GM18520 (cell line): ENCODE data around the gene POLN.

Experiments used
- ATAC-seq: cut with Tn5 transposase; IDR thresholded peaks from one replicate; pipeline ENCODE4 v1.9.1; 2021; ENCODE audit not compliant: unreplicated experiment

Gene POLN

DNA sequence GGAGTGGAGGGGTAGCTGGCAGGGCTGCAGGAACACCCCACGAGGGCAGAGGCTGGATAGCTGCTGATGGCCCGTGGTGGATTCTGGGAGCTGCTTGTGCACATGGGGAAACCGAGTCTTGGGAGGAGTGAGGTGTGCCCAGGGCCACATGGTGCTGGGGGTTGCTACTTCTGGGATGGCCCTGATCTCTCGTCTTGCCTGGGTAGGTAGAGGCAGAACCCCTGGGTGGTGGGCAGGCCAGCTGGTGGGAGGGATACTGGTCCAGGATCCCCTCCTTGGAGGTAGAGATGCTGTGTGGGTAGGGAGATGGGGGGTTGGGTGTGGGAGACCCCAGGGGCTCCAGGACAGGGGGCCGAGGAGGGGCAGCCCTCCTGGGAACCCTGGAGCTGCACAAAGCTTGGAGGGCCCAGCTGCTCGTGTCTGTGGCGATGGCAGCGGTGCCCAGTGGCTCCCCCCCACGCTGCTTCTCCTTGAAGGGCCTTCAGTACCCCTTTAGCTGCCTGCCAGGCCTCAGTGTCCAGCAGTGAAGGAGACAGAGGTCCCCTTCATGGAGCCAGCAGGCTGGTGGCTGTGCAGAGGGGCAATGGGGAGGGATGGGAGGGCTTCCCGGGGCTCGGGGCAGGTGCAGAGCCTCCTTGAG lies 179.6 kb downstream of the POLN start:
- ATAC-seq = no peak

DNA sequence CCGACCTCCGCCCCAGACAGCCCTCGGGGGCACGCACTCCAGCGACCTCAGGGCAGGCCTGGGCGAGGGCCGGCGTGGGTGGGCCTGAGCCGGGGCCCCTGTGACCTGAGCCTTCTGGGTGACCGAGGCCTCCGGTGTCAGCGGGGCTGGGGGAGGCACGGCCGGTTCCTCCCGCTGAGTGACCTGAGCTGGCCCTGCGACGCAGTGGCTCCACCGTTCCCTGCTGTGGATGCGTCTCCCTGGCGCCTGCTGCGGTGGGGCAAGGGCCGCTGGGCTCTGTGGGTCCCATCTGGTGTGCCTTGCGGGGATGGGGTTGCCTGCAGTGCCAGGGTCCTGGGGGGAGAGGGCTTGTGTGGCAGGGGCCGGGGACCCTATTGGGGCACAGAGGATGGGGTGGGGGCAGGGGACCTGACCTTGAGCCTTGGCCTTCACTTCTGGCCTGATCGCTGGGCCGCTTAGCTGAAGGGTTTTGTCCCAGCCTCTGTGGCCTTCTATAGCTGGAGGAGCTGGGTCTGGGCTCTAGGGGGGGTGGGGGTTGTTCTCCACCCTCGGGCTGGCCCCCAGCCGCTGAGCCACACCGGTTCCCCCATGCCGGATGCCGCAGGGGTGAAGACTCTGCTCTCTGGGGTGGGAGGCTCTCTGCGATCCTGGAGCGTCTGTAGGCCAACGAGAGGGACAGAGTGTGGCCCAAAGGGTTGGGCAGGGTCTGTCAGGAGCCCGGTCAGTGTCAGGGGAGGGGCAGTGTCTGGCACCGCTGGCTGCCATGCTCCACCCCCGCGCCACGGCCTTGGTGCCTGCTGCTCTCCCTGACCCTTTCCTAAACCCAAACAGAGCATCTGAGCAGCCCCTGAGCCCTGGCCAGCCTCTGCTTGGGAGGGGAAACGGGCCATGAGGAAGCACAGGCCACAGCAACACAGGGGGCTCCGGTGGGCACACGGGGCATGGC lies 180.5 kb downstream of the POLN start:
- no peak for ATAC-seq

GRCh38 chr4:2060611-2061185 lies 181.2 kb downstream of the POLN start:
- ATAC-seq = no peak

DNA sequence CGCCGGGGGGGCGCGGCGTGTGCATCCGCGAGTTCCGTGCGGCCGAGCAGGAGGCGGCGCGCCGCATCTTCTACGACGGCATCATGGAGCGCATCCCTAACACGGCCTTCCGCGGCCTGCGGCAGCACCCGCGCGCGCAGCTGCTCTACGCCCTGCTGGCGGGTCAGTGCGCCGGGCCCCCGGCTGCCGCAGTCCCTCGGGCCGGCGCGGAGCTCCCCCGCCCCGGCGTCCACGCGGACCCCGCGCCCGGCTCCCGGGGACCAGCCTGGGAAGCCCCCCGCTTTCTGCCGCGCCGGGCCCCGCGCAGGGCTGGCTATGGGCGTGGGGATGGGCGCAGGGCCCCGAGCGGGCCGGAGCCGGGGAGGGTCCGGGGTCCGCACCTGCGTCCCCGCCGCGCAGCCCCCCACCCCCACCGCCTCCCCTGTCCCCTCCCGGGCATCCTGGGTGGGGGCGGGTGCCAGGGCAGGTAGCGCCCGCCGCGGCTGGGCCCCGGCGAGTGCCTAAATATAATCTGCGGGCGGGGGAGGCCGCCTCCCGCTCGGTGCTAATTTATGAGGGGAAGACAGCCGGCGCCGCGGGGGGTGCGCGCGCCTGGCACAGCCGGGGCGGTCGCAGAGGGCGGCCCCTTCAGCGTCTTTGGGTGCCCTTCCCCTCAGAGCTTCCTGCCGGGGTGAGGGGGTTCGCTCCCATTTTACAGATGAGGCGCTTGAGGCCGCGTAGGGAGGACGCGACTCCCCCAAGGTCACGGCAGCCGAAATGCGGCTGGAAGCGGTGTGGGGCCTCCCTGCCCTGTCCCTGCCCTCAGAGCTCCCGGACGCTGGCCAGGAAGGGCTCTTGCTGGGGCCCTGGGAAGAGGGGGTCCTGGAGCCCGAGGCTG lies 182.0 kb downstream of the POLN start:
- ATAC-seq = no peak

- no peak for ATAC-seq
Observed at GRCh38 chr4:2059046-2059725, 182.7 kb downstream of the POLN start, which contains the start of gene NAT8L. Gene NAT8L, plus strand, starts transcription at chr4:2059327. Its CDS starts 185 bp downstream, at chr4:2059512.

DNA sequence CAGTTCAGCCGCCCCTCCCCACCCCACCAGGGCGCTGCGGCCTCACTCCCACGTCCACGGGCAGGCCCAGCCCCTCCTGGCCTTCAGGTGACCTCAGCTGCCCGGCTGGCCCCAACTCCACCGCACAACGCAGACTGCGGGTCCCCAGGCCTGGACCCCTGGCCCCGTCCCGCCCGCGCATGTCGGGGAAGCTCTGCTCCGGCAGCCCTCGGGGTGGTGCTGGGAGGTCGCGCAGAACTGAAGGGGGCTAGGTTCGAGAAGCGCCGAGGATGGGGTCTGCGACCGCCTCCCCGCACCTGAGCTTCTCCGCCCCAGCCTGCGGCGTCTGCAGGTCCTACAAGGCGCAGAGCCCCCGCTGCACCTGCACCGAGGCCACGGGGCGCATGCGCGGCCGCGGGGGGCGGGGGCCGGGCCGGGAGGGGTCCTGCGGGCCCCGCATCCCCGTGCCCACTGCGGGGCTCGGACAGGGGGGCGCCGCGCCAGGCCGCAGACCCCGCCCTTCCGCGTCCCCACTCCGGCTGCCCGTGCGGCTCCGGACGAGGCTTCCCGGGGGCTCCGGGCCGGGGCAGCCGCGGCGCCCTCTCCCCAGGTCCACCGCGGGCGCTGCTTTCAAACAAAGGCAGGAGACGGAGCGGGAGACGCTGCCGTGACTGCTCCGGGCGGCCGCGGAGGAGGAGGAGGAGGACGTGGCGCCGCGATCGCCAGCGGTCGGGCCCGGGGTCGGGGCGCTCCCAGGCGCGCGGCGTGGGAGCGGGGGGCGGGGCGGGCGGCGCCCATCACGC lies 183.5 kb downstream of the POLN start:
- no peak for ATAC-seq

DNA sequence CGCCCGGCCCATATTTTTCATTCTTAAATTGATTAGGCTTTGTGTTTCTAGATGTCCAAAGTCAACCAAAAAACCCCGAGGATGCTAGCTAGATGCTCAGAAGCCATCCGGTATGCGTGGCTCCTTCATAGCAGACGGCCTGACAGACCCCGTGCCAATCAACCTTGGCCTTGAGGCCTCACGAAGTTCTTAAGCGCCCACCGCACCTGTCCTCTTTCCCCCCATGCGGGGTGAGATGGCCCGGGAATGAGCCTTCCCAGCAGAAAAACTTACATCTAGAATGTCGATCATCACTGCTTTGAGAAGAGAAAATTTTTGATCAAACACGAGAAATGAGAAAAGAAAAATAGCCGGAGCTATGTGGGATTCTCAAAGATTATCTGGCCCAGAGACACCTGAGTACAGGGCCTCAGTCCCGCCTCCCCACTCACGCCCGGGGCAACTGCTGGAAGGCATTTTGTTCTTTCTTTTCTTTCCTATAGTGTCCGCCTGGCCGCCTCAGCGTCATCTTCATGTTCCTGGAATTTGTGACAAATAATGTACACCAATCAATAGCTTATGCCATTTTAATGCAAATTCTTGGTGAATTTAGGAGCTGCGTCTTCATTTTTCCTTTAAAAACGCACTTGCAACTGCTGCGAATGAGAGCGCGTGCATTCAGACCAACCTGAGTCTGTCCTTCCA lies 184.4 kb downstream of the POLN start:
- no peak for ATAC-seq

GRCh38 chr4:2054217-2054616 lies 187.7 kb downstream of the POLN start:
- ATAC-seq = no peak

DNA sequence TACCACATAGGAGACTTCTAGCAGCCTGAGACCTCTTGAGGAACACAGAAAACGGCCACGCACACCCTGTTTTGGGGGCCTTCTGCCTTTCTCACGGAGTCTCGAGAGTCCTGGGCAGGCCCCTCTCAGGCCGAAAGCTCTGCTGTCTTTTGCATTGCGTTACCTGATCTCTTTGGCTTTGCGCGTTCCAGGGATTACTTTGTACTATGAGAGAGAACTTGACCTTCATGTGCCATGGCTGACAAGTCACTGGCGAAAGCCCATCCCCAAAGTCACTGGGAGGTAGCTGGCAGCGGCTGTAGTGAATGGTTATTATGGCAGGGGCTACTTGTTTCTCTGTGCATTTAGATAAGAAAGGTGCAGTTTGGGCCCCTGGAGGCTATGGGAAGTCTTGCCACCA lies 190.8 kb downstream of the POLN start:
- no peak for ATAC-seq

GRCh38 chr4:2049811-2050210 lies 192.1 kb downstream of the POLN start:
- ATAC-seq = no peak

DNA sequence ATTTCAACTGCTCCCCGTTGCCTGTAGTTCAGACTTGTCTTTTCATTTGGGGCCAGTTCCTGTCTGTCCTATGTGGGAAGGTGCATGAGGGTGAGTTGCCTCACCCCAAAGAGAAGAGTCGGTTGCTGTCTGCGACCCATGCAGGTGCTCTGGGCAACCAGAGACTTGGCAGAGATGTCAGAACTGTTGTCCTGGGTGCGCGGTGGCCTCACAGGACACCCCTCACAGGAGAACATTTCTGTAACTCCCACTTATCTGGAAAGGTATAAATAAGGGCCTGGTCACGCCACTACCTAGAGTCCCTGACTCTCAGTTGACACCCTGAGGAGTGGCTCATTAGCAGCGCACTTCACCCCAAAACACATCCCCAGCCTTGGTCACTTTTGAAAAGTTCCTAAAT lies 192.5 kb downstream of the POLN start:
- ATAC-seq = no peak

DNA sequence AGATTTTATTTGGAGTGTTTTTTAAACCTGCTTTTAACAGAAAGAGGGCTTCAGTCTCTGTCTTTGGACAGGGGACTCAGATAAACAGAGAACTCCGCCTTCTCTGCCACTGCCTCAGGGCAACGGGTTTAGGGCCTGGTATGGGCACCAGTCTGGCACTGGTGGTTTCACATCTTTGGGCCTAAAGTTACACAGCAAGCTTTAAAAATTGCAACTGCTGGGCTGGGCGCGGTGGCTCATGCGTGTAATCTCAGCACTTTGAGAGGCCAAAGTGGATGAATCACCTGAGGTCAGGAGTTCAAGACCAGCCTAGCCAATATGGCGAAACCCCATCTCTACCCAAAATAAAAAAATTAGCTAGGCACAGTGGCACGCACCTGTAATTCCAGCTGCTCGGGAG lies 193.1 kb downstream of the POLN start:
- no peak for ATAC-seq

DNA sequence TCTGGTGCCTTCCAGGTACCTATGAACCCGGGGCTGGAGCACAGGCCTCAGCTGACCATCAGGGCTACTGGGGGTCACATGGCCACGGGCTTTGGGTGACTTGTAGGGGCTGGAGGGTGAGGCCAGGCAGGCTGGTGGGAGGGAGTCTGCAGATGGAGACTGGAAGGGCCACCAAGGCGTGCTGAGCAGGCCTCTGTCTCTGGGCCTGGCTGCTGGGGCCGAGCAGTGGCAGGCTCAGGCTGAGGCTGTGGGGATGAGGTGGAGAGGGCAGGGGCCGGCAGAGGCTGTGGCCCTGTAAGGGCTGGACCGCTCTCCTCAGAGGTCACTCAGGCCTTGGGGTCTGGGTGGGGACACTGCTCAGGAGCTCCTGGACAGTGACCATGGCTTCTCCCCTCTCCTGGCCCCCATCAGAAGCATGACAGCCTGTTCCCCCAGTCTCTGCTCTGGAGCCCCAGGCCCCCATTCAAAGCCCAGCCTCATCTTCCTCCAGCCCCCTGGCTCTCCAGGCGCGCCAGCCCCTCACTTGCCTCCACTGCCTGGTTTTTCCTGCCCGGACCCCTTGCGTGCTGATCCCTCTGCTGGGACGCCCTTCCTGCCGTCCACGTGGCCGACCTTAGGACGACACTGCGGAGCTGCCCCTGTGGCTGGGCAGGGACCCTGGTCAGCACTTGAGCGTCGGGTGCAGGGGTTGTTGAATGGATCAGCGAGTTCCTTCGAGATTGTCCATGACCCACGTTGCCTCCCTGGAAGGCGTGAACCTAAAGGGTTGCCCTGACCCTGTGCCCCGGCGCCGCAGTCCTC lies 193.9 kb downstream of the POLN start:
- ATAC-seq = no peak

GRCh38 chr4:2047031-2047660 lies 194.8 kb downstream of the POLN start:
- ATAC-seq = no peak

DNA sequence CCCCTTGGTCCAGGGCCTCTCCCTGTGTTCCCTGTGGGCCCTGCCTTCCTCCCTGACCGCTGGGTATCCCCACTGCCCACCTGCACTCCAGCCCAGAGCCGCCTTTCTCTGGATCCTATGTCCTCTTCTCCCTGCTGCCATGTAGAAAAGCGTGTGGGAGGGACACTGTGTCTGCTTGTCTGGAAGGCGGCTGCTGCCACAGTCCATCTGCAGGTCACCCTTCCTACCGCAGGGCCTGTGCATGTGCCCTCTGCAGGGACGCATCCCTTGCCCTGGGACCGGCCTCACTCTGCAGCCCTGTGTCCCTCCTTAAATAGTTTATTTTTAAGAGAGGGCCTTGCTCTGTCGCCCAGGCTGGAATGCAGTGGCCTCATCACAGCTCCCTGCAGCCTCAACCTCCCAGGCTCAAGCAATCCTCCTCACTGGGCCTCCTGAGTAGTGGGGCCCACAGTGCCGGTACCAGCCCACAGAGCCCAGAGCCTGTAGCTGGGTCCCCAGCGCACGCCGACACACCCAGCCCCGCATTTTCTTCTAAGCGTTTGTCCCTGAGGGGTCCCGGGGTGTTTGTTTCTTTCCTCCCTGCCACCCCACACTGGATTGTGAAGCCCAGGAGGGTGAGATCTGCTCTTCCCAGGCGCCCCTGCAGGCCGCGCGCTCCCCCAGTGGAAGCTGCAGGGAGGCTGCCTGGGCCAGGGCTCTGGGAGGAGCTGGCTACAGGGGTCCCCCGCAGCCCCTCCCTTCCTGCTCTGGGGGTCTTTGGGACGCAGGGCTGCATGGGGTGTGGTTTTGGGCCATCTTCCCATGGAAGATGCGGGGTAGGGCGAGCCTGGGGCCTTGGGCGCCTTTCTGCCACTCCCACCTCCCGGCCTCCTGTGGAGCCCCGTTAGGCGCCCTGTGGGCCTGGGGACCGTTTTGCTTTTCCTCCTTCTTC lies 195.6 kb downstream of the POLN start:
- ATAC-seq = no peak

- ATAC-seq = no peak
Observed at GRCh38 chr4:2045518-2045951, 196.4 kb downstream of the POLN start.
